CD4-positive, alpha-beta T cell (primary cell): ENCODE results near the gene GPR183. TPM values are rescaled to one million over a fixed set of nuclear protein-coding genes. Genes with fewer than 3 reads are reported as not detected.

Experiments
- ATAC-seq: fragments of 200-7000 bp; cut with Tn5 transposase; one replicate; pipeline ENCODE4 v1.10.0; 2022; ENCODE audit warnings: mild to moderate bottlenecking; ENCODE audit not compliant: poor library complexity
- CTCF ChIA-PET: fragments of 350-600 bp; sonication (Branson Sonifier 250); formaldehyde crosslinking; loops from one replicate; lab custom pipeline; 2021; ENCODE audit warnings: antibody characterized with exemption, inconsistent platforms; lab: Charles Lee
- POLR2A ChIA-PET: fragments of 350-600 bp; sonication (Branson Sonifier 250); formaldehyde crosslinking; loops from one replicate; lab custom pipeline; 2021; ENCODE audit warnings: antibody characterized with exemption, inconsistent platforms; lab: Charles Lee
- DNase-seq, 14 experiments: peaks; one replicate each; pipeline ENCODE4 v3.0.0-alpha.2; 2013 to 2020; ENCODE audit warnings: mixed read lengths in 2 of 14
- H3K27ac ChIP-seq, 2 donors: one replicate each; pipeline versions ENCODE4 v1.5.1 to v1.7.0; 2013; ENCODE audit warnings: low read length in 2 of 2, low read depth in 1 of 2, mild to moderate bottlenecking in 1 of 2
- H3K27me3 ChIP-seq, 2 experiments: 1 replicate in 1 of 2; 2 replicates in 1 of 2; pipeline versions ENCODE4 v1.6.1 to v1.7.0; 2013; ENCODE audit warnings: low read length in 2 of 2, control low read depth in 1 of 2, mild to moderate bottlenecking in 1 of 2, moderate library complexity in 1 of 2; ENCODE audit not compliant: insufficient read depth in 2 of 2, control insufficient read depth in 1 of 2
- H3K36me3 ChIP-seq: one replicate; pipeline ENCODE4 v1.6.1; 2013; ENCODE audit warnings: low read length, control low read depth; ENCODE audit not compliant: insufficient read depth
- H3K4me1 ChIP-seq: one replicate; pipeline ENCODE4 v1.6.1; 2013; ENCODE audit warnings: low read length, control low read depth; ENCODE audit not compliant: insufficient read depth
- H3K4me3 ChIP-seq: one replicate; pipeline ENCODE4 v1.5.1; 2013; ENCODE audit warnings: mild to moderate bottlenecking, low read length, moderate library complexity
- H3K9me3 ChIP-seq, 2 experiments: 1 replicate in 1 of 2; 2 replicates in 1 of 2; pipeline versions ENCODE4 v1.6.1 to v1.7.0; 2013; ENCODE audit warnings: low read length in 2 of 2, mild to moderate bottlenecking in 2 of 2, control low read depth in 1 of 2, moderate library complexity in 1 of 2; ENCODE audit not compliant: control insufficient read depth in 1 of 2, insufficient read depth in 1 of 2
- H3K27ac Mint-ChIP-seq: one replicate; pipeline ENCODE4 v1.8.0; 2020; ENCODE audit warnings: mixed read lengths
- H3K27me3 Mint-ChIP-seq: one replicate; pipeline ENCODE4 v1.8.0; 2021; ENCODE audit warnings: mixed read lengths
- H3K36me3 Mint-ChIP-seq: one replicate; pipeline ENCODE4 v1.8.0; 2021; ENCODE audit warnings: low read depth, mixed read lengths
- H3K4me1 Mint-ChIP-seq: one replicate; pipeline ENCODE4 v1.8.0; 2021; ENCODE audit warnings: low read depth, mixed read lengths
- H3K4me3 Mint-ChIP-seq: one replicate; pipeline ENCODE4 v1.8.0; 2020; ENCODE audit warnings: mild to moderate bottlenecking, mixed read lengths
- H3K9me3 Mint-ChIP-seq: one replicate; pipeline ENCODE4 v1.8.0; 2020; ENCODE audit warnings: mixed read lengths
- CTCF ChIP-seq: fragments of 200-600 bp; IDR thresholded peaks from one replicate; pipeline ENCODE4 v1.8.0; 2022; ENCODE audit warnings: antibody characterized with exemption, mild to moderate bottlenecking
- intact Hi-C, 2 experiments: fragments of 100-400 bp; cut with DNase I in 1 of 2; cut with micrococcal nuclease in 1 of 2; formaldehyde crosslinking; loops; one replicate each; pipeline versions ENCODE4 v1.15.1 to v1.9.0; 2023 to 2025; cut with DNase I, micrococcal nuclease
- total RNA-seq, 174 experiments: library from RNA in 2 of 174; stranded (reverse) in 2 of 174; gene quantifications; one replicate each; pipeline ENCODE4 v1.2.3 and lab custom pipeline; 2021 to 2026

Gene GPR183
- total RNA-seq, 2 experiments from 2014 or later = 330 to 337 TPM

GRCh38 chr13:99316224-99316623, 9.0 kb upstream of the GPR183 start:
- H3K9me3 Mint-ChIP-seq = no peaks in the 10 kb centered on the region
- H3K36me3 Mint-ChIP-seq = peaks cover 34% of the 10 kb centered on the region
- POLR2A ChIA-PET = interaction anchor here (1.0 to 2.3 kb wide), 3 partner anchors 36 to 44 kb away, joined by 3 to 43 read pairs (median 5); no protein-coding TSS in a partner anchor
- intact Hi-C loops = loop anchor here in 1 of 2 experiments (5.0 kb wide), 1 partner anchor 36 kb away; no protein-coding TSS in a partner anchor
- peak overlapping the region; percentile 88 to 89 for H3K27ac ChIP-seq
- H3K4me3 Mint-ChIP-seq = peak overlapping the region; percentile 65
- ATAC-seq (no peak), DNase-seq (no peak)
- peak overlapping the region; percentile 89 for H3K27ac Mint-ChIP-seq
- peaks cover 13% of the 10 kb centered on the region for H3K36me3 ChIP-seq
- TF ChIP-seq CTCF = no peak
- H3K4me1 Mint-ChIP-seq = peaks cover 84% of the 10 kb centered on the region
- H3K4me3 ChIP-seq = peak overlapping the region; percentile 50
- peaks cover 64% of the 10 kb centered on the region for H3K4me1 ChIP-seq
- H3K27me3 Mint-ChIP-seq = no peaks in the 10 kb centered on the region
- H3K27me3 ChIP-seq = no peaks in the 10 kb centered on the region
- no peaks in the 10 kb centered on the region for H3K9me3 ChIP-seq
- CTCF ChIA-PET = interaction anchor here (0.6 to 2.0 kb wide), 3 partner anchors 10 to 121 kb away, joined by 3 to 7 read pairs (median 6); partner anchors contain the start of gene GPR183

GRCh38 chr13:99315186-99315585, 8.0 kb upstream of the GPR183 start:
- peaks cover 12% of the 10 kb centered on the region for H3K36me3 ChIP-seq
- Mint-ChIP-seq H3K4me3 (peak overlapping the region; percentile 61), H3K27me3 (no peaks in the 10 kb centered on the region), H3K4me1 (peaks cover 85% of the 10 kb centered on the region), H3K9me3 (no peaks in the 10 kb centered on the region), H3K27ac (peak overlapping the region; percentile 89), H3K36me3 (peaks cover 35% of the 10 kb centered on the region)
- TF ChIP-seq CTCF = no peak
- ChIA-PET POLR2A (interaction anchor here (0.9 to 2.3 kb wide), 19 partner anchors 11 to 120 kb away, joined by 3 to 58 read pairs (median 5); partner anchors contain the start of gene GPR183), CTCF (interaction anchor here (0.5 to 2.0 kb wide), 8 partner anchors 9 to 264 kb away, joined by 3 to 19 read pairs (median 5); partner anchors contain the start of gene GPR183)
- H3K9me3 ChIP-seq = no peaks in the 10 kb centered on the region
- intact Hi-C loops = loop anchor here (2.0 to 5.0 kb wide), 3 partner anchors 18 to 42 kb away; no protein-coding TSS in a partner anchor
- H3K27ac ChIP-seq = peak overlapping the region; percentile 88 to 89
- H3K4me3 ChIP-seq = peak overlapping the region; percentile 50
- DNase-seq = no peak
- no peaks in the 10 kb centered on the region for H3K27me3 ChIP-seq
- peaks cover 68% of the 10 kb centered on the region for H3K4me1 ChIP-seq
- ATAC-seq = peak; percentile 16

DNA sequence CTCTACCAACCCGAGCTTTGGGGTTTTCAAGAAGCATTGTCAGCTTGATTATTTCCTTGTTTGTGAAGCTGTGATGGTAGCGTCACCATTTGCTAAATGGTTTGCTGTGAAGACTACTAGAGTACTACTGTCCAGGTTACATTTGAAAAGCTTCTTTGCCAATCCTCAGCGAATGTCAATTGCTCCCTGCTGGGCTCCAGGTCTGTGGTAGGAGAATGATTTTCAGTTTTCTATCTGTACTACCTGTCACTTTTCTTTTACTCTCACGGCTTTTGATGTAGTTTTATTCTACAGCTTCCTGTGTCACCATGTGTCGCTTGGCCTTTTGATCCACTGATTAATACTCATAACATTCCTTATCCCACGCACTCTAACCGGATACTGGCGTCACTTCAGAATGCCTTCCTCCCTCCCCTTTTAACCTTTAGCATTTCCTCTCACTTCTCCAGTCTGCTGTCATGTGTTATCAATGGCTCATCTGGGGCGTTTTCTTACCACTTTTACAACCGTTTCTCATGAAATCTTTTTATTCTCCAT, 7.5 kb upstream of the GPR183 start:
- Mint-ChIP-seq H3K27me3 (no peaks in the 10 kb centered on the region), H3K36me3 (peaks cover 30% of the 10 kb centered on the region), H3K9me3 (no peaks in the 10 kb centered on the region), H3K27ac (peak overlapping the region; percentile 89), H3K4me1 (peaks cover 85% of the 10 kb centered on the region), H3K4me3 (peak overlapping the region; percentile 61)
- TF ChIP-seq CTCF = no peak
- intact Hi-C loops = loop anchor here (1.0 to 5.0 kb wide), 5 partner anchors 8 to 42 kb away; no protein-coding TSS in a partner anchor
- ChIA-PET POLR2A (interaction anchor here (0.7 to 2.3 kb wide), 29 partner anchors 8 to 291 kb away, joined by 3 to 58 read pairs (median 5); partner anchors contain the start of genes CLYBL, GPR183 and UBAC2), CTCF (interaction anchor here (0.5 to 2.0 kb wide), 11 partner anchors 9 to 368 kb away, joined by 3 to 19 read pairs (median 3); partner anchors contain the start of gene GPR183)
- DNase-seq (peak in 7 of 14 experiments; percentile 26 to 92 (median 73)), ATAC-seq (peak; percentile 83)
- no peaks in the 10 kb centered on the region for H3K27me3 ChIP-seq
- peak overlapping the region; percentile 50 for H3K4me3 ChIP-seq
- H3K9me3 ChIP-seq = no peaks in the 10 kb centered on the region
- H3K27ac ChIP-seq = peak overlapping the region; percentile 88 to 89
- H3K36me3 ChIP-seq = peaks cover 8% of the 10 kb centered on the region
- peaks cover 72% of the 10 kb centered on the region for H3K4me1 ChIP-seq
